HG03097 (cell line): ENCODE results near the gene LIPJ.
A peak's percentile ranks its signal among the peaks of the same experiment; 100 is the strongest.

Experiments
- ATAC-seq: cut with Tn5 transposase; IDR thresholded peaks from one replicate; pipeline ENCODE4 v1.9.1; 2021; ENCODE audit not compliant: unreplicated experiment, low FRiP score

Gene LIPJ

GRCh38 chr10:88592906-88593305 is 6.3 kb downstream of the LIPJ start:
- no peak for ATAC-seq

- no peak for ATAC-seq
Observed at GRCh38 chr10:88594482-88594881, 7.9 kb downstream of the LIPJ start.

- ATAC-seq: peak; percentile 85
Observed at GRCh38 chr10:88598055-88598454, 11.5 kb downstream of the LIPJ start.

GRCh38 chr10:88608052-88608732 is 21.6 kb downstream of the LIPJ start:
- ATAC-seq: no peak

- no peak for ATAC-seq
Observed at GRCh38 chr10:88608780-88609179, 22.2 kb downstream of the LIPJ start.

GRCh38 chr10:88616250-88616977 is 29.9 kb downstream of the LIPJ start:
- ATAC-seq: no peak

DNA sequence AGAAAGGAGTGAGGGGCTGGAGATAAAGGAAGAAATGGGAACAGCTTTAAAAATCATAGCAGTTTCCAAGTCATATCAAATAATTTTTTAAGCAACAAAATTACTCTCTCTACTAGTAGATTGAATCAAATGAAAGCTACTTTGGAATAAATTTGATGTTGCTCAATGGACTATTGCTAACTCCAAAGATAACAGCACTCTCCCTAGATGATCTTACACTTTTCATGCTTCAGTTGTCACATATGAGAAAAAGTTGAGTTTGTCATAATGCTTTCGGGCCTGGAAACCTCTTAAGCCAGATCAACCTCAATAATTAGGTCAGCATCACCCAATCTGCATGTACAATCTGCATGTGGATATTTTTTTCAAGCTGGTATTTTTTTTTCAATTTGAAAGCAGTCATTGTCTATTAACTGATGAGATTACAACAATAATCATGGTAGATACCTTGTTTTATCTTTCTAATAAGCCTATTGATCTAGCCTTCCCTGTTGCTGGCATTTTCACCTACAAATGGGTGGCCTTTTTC is 31.3 kb downstream of the LIPJ start:
- ATAC-seq: no peak

DNA sequence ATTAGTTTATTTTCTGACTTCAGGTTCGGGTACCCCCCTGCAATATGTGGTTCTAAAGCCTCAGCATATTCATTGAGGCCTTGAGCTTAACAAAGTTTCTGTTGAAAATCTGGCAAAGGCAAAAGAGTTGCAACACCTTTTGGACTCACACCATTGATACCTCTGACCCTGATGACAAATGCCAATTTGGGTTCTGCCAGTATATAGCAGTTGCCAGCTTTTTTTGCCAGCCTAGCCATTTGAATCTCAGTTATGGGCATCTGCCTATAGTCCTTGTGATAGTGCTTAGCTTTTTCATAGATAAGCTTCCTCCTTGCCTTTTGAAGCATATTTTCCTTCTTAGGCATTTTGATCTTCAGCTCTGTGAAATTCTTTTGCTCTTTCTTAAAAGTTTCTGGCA is 31.9 kb downstream of the LIPJ start:
- no peak for ATAC-seq

DNA sequence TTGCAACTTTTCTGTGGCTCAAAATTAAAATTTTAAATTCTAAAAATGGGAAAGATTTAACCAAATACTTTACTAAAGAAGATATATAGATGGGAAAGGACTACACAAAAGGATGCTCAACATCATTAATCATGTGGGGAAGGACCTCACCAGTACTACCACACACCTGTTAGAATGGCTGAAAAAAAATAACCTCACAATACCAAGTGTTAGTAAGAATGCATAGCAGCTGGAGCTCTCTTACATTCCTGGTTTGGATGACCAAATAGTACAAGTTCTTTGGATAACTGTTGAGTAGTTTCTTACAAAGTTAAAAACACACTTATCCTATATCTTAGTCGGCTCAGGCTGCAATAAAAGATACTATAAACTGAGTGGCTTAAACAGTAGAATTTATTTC is 33.9 kb downstream of the LIPJ start:
- ATAC-seq: no peak

- no peak for ATAC-seq
Observed at GRCh38 chr10:88623835-88624234, 37.3 kb downstream of the LIPJ start.

DNA sequence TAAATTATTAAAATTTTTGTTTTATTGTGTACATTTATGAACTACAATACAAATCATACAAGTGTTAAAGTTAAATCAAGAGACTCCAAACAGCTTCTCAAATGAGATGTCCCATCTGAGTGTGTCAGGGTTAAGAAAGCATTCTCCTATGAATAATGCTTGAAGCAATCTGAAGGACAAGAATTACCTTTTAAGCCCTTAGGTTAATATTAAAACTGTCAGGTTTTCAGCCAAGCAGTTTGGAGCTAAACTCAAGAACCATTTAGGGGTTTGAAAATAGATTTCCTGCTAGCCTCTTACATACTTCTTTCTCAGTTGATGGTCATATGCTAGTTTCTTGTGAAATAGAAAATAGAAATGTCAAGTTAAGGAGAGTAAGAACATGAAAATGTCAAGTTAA is 38.3 kb downstream of the LIPJ start:
- ATAC-seq: no peak

DNA sequence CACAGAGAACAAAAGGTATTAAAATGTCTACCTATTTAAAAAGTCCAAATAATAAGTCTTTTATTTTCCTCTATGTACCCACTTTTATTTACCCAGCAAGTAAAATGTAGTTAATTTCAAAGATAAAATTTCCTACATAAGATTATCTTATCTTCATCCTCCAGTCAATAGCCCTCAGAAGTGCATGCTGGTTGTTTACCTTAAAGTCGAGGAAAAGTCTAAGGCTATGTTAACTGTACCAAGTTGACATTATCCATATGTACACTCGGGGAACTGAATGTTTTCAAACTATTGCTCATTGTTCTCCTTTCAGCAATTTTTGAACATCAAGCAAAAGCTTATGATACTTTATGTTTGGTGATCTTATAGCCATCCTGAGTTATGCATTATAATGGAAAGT is 53.6 kb downstream of the LIPJ start:
- ATAC-seq: no peak

DNA sequence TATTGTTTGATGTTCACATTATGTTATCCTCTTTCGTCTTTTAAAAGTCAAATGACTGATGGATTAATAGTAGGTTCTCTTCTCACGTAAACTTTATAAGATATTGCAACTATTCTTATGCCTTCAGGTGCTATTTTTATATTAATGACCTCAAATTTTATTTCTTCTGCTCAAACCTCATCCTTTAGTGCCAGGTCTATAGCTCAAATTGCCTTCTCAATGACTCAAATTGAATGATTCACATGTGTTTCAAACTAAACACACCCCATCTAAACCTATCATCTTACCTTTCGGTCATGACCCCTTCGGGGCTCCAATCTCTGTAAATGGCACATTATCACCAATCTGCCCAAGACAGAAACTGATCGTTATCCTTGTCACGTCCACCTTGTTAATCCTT is 55.6 kb downstream of the LIPJ start:
- no peak for ATAC-seq

GRCh38 chr10:88642963-88643362 is 56.4 kb downstream of the LIPJ start:
- no peak for ATAC-seq

- ATAC-seq: no peak
Observed at GRCh38 chr10:88647061-88647615, 60.6 kb downstream of the LIPJ start.

- no peak for ATAC-seq
Observed at GRCh38 chr10:88651101-88651551, 64.6 kb downstream of the LIPJ start.

- ATAC-seq: no peak
Observed at GRCh38 chr10:88652616-88653015, 66.1 kb downstream of the LIPJ start.
